Neural progenitor cell (in vitro differentiated cells): ENCODE results near the gene AK8. TPM values are rescaled to one million over a fixed set of nuclear protein-coding genes. Genes with fewer than 3 reads are reported as not detected.

Source experiments
- DNase-seq: peaks from one replicate; pipeline ENCODE4 v3.0.0-alpha.2; 2016; ENCODE audit warnings: low spot score
- H2AFZ ChIP-seq: fragments of 200-600 bp; sonication (generic); replicated peaks from 2 replicates; pipeline ENCODE4 v1.6.1; 2016; ENCODE audit warnings: antibody characterized with exemption
- H3F3A ChIP-seq: fragments of 200-600 bp; sonication (generic); 2 replicates; pipeline ENCODE4 v1.6.1; 2016; ENCODE audit warnings: antibody characterized with exemption, low read depth
- H3K27ac ChIP-seq: fragments of 200-600 bp; sonication (generic); 2 replicates; pipeline ENCODE4 v1.5.1; 2016; ENCODE audit warnings: mild to moderate bottlenecking
- H3K27me3 ChIP-seq: fragments of 200-600 bp; sonication (generic); 2 replicates; pipeline ENCODE4 v1.6.1; 2016; ENCODE audit warnings: mild to moderate bottlenecking, moderate library complexity
- H3K36me3 ChIP-seq: fragments of 200-600 bp; sonication (generic); 2 replicates; pipeline ENCODE4 v1.5.1; 2016
- H3K4me1 ChIP-seq: fragments of 200-600 bp; sonication (generic); 2 replicates; pipeline ENCODE4 v1.6.1; 2016; ENCODE audit warnings: mixed run types
- H3K4me2 ChIP-seq: fragments of 200-600 bp; sonication (generic); 2 replicates; pipeline ENCODE4 v1.6.1; 2016
- H3K4me3 ChIP-seq: fragments of 200-600 bp; sonication (generic); 2 replicates; pipeline ENCODE4 v1.5.1; 2016
- H3K79me2 ChIP-seq: fragments of 200-600 bp; sonication (generic); 2 replicates; pipeline ENCODE4 v1.6.1; 2016; ENCODE audit warnings: low read depth
- H3K9ac ChIP-seq: fragments of 200-600 bp; sonication (generic); 2 replicates; pipeline ENCODE4 v1.6.1; 2016
- H3K9me3 ChIP-seq: fragments of 200-600 bp; sonication (generic); 2 replicates; pipeline ENCODE4 v1.5.1; 2016; ENCODE audit warnings: low read depth
- H4K20me1 ChIP-seq: fragments of 200-600 bp; sonication (generic); 2 replicates; pipeline ENCODE4 v1.6.1; 2016; ENCODE audit warnings: low read depth
- H3K27ac Mint-ChIP-seq: 3 replicates; pipeline ENCODE4 v1.8.0; 2021; ENCODE audit warnings: mixed read lengths
- H3K27me3 Mint-ChIP-seq: 2 replicates; pipeline ENCODE4 v1.8.0; 2022; ENCODE audit warnings: low read depth, mild to moderate bottlenecking, inconsistent platforms, moderate library complexity, mixed read lengths; ENCODE audit not compliant: insufficient read depth
- H3K36me3 Mint-ChIP-seq: 3 replicates; pipeline ENCODE4 v1.8.0; 2021; ENCODE audit warnings: mixed read lengths
- H3K4me1 Mint-ChIP-seq: 3 replicates; pipeline ENCODE4 v1.8.0; 2021; ENCODE audit warnings: mixed read lengths
- H3K4me3 Mint-ChIP-seq: 3 replicates; pipeline ENCODE4 v1.8.0; 2021; ENCODE audit warnings: mild to moderate bottlenecking, moderate library complexity, mixed read lengths
- H3K9me3 Mint-ChIP-seq: 3 replicates; pipeline ENCODE4 v1.8.0; 2020; ENCODE audit warnings: mixed read lengths
- CTCF ChIP-seq: fragments of 200-600 bp; sonication (generic); IDR thresholded peaks from 2 replicates; pipeline ENCODE4 v1.5.1; 2017; ENCODE audit warnings: antibody characterized with exemption, mild to moderate bottlenecking
- EZH2 ChIP-seq: fragments of 200-600 bp; sonication (generic); IDR thresholded peaks from 2 replicates; pipeline ENCODE4 v1.6.1; 2017; ENCODE audit warnings: antibody characterized with exemption, mild to moderate bottlenecking, moderate library complexity
- EZH2phosphoT487 ChIP-seq: fragments of 200-600 bp; sonication (generic); IDR thresholded peaks from 2 replicates; pipeline ENCODE4 v1.6.1; 2017; ENCODE audit warnings: antibody characterized with exemption
- total RNA-seq: library from RNA; depleted of rRNA; stranded (reverse); fragments of >200 nt; gene quantifications from 2 replicates; pipeline ENCODE4 v1.2.3, GENCODE V29; 2015; ENCODE audit warnings: low replicate concordance

AK8 gene
- total RNA-seq, 1 donor from 2014 or later = 0.43 TPM

GRCh38 chr9:132725306-132725705 lies 152.8 kb downstream of the AK8 start:
- Histone ChIP-seq H3K79me2 (no peaks in the 10 kb centered on the region), H3K36me3 (no peaks in the 10 kb centered on the region), H3K9me3 (no peaks in the 10 kb centered on the region), H3K4me3 (no peak overlapping the region), H2AFZ (no peak overlapping the region), H3K9ac (no peak overlapping the region), H3K4me1 (no peaks in the 10 kb centered on the region), H3F3A (no peaks in the 10 kb centered on the region), H3K27ac (no peak overlapping the region), H4K20me1 (no peaks in the 10 kb centered on the region), H3K27me3 (no peaks in the 10 kb centered on the region), H3K4me2 (no peak overlapping the region)
- H3K36me3 Mint-ChIP-seq = no peaks in the 10 kb centered on the region
- H3K27me3 Mint-ChIP-seq = peaks cover 3% of the 10 kb centered on the region
- H3K27ac Mint-ChIP-seq = no peak overlapping the region
- TF ChIP-seq EZH2 (no peak), CTCF (no peak)
- H3K9me3 Mint-ChIP-seq = peaks cover 2% of the 10 kb centered on the region
- H3K4me3 Mint-ChIP-seq = no peak overlapping the region
- H3K4me1 Mint-ChIP-seq = peaks cover 4% of the 10 kb centered on the region
- DNase-seq = no peak

- no peaks in the 10 kb centered on the region for H3K36me3 Mint-ChIP-seq
- TF ChIP-seq EZH2phosphoT487 (no peak), CTCF (no peak), EZH2 (no peak)
- DNase-seq = no peak
- no peak overlapping the region for H3K4me3 ChIP-seq
- no peaks in the 10 kb centered on the region for H3K4me1 ChIP-seq
- no peaks in the 10 kb centered on the region for H4K20me1 ChIP-seq
- H3K9me3 ChIP-seq = no peaks in the 10 kb centered on the region
- H3F3A ChIP-seq = no peaks in the 10 kb centered on the region
- H3K79me2 ChIP-seq = no peaks in the 10 kb centered on the region
- no peak overlapping the region for H3K4me2 ChIP-seq
- H3K4me3 Mint-ChIP-seq = no peak overlapping the region
- no peaks in the 10 kb centered on the region for H3K4me1 Mint-ChIP-seq
- H3K27me3 ChIP-seq = no peaks in the 10 kb centered on the region
- H3K27ac ChIP-seq = no peak overlapping the region
- peaks cover 3% of the 10 kb centered on the region for H3K27me3 Mint-ChIP-seq
- H2AFZ ChIP-seq = no peak overlapping the region
- no peaks in the 10 kb centered on the region for H3K9me3 Mint-ChIP-seq
- H3K9ac ChIP-seq = no peak overlapping the region
- H3K27ac Mint-ChIP-seq = no peak overlapping the region
- no peaks in the 10 kb centered on the region for H3K36me3 ChIP-seq
Observed at GRCh38 chr9:132723809-132724208, 154.3 kb downstream of the AK8 start.

GRCh38 chr9:132722564-132723065 lies 155.5 kb downstream of the AK8 start:
- no peaks in the 10 kb centered on the region for H4K20me1 ChIP-seq
- H3K4me1 ChIP-seq = no peaks in the 10 kb centered on the region
- Mint-ChIP-seq H3K9me3 (no peaks in the 10 kb centered on the region), H3K4me3 (no peak overlapping the region), H3K27me3 (peaks cover 3% of the 10 kb centered on the region), H3K27ac (no peak overlapping the region), H3K36me3 (no peaks in the 10 kb centered on the region), H3K4me1 (no peaks in the 10 kb centered on the region)
- no peaks in the 10 kb centered on the region for H3K9me3 ChIP-seq
- H3F3A ChIP-seq = no peaks in the 10 kb centered on the region
- no peaks in the 10 kb centered on the region for H3K27me3 ChIP-seq
- no peak overlapping the region for H3K4me3 ChIP-seq
- H3K9ac ChIP-seq = no peak overlapping the region
- H3K4me2 ChIP-seq = no peak overlapping the region
- TF ChIP-seq CTCF (no peak), EZH2 (no peak), EZH2phosphoT487 (no peak)
- H3K79me2 ChIP-seq = no peaks in the 10 kb centered on the region
- no peak overlapping the region for H3K27ac ChIP-seq
- no peak for DNase-seq
- no peak overlapping the region for H2AFZ ChIP-seq
- no peaks in the 10 kb centered on the region for H3K36me3 ChIP-seq
